Stimulated activated CD8-positive, alpha-beta memory T cell treated with anti-CD3 and anti-CD28 coated beads, Interleukin-12 subunit alpha, Interleukin-12 subunit beta, amount 100 ng/mL, for 4 hours (primary cell): Measurements from ENCODE around the gene RNASE8.

ENCODE experiments used
- DNase-seq: peaks from one replicate; pipeline ENCODE4 v3.0.0-alpha.2; 2020; ENCODE audit warnings: low read depth

RNASE8 gene

GRCh38 chr14:21053184-21054122, 4.2 kb upstream of the RNASE8 start:
- DNase-seq, result no peak

DNA sequence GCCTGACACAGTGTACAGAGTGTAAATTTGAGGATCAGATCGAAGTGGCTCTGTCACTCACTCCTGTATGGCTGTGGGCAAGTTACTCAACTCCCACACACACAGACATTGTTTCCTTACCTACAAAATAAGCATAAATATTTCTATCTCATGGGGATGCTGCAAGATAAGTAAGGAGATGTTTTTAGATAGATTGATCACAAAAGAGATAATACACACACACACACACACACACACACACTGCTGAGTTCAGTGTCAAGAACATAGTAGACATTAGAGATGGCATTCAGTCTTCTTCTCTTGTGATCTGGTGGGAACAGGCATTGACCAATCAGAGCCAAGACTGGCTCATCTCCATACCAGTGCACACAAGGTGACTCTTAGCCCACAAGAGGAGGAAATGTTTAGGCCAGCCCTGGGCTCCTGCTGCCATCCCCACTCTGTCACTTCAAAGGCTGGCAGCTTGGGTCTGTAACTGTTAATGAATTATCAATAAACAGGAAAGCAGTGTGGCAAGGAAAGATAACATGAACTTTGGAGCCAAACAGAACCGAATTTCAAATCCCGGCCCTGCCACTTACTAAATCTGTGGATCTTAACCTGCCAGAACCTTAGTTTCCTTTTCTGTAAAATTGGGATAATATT, 3.4 kb upstream of the RNASE8 start:
- DNase-seq, result no peak

- DNase-seq, result no peak
Measured at GRCh38 chr14:21054768-21055145, 2.9 kb upstream of the RNASE8 start.

DNA sequence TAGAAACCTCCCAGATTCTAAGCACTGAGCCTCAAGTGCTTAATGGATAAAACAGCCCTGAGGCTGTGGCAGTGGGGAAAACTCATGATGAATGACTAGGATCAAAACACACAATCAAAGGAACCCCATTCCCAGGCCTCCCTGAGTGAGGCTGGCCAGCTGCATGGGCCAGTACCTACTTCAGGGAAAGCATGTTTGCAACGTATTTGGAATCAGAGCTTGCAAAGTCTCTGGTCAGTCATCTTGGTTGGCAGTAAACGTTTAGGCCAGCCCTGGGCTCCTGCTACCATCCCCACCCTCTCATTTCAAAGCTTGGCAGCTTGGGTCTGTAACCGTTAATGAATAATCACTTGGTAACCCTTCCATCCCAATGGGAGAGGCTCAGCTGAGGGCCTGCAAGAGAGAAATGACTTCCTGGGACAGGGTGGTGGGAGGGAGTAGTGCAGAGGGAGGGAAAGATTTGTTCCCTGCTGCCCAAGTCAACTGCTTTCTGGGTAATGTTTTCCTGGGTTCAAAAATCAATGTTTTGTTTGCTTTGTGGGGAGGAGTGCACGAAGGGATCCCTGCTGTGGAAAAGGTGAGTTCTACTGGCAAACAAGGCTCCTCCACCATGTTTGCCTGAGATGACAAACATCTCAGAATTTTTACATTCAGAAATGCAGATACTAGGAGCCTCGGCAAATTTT, 2.0 kb upstream of the RNASE8 start:
- no peak for DNase-seq

- no peak for DNase-seq
Measured at GRCh38 chr14:21056520-21057163, 980 bp upstream of the RNASE8 start.

DNA sequence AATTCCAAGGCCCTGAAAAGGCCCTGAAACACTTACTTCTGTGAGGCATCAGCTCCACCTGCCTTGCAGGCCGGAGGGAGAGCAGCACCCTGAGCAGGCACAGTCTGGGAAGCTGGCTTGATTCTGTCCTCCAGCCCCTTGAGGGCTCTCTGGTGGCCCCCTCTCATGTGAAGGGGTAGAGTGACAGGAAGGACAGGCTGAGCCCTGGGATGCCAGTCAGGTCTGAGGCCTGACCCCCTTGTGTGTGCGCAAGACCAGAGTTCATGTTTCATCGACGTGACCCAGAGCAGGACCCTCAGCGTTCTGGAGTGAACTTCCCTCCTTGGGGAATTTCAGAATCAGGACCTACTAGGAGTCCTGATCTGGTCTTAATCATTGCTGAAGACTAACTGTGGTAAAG, 1.3 kb downstream of the RNASE8 start:
- no peak for DNase-seq

DNA sequence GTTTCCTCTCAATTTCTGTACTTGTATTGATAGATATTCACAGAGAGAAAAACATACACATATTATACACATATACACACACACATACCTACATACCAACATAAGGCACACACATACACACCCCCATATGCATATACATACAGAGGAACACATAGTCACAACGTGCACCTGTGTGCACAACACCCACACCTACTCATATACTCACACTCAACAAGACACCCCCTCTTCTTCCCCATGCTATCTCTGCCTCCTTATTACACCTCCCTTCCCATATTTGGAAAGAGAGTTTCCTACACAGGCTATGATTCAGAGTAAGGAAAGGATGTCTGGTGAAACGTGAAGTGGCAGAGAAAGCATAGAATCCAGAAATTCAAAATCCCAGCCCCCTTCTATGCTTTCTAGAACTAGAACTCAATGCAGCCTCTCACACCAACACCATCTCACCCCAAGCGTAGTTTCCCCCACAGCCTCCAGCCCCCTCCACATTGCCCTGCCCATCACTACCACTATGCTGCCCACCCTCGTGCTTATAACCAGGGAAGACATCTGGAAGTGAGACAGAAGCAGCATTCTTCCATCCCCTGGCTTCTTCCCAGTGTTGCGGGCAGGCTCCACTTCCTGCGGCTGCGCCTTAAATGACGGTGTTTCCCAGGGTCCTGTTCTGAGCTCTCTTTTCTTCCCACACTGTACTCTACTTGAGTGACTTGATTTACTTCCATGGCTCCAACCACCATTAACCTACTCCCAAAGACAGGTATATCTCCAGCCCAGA, 2.4 kb downstream of the RNASE8 start:
- no peak for DNase-seq

DNA sequence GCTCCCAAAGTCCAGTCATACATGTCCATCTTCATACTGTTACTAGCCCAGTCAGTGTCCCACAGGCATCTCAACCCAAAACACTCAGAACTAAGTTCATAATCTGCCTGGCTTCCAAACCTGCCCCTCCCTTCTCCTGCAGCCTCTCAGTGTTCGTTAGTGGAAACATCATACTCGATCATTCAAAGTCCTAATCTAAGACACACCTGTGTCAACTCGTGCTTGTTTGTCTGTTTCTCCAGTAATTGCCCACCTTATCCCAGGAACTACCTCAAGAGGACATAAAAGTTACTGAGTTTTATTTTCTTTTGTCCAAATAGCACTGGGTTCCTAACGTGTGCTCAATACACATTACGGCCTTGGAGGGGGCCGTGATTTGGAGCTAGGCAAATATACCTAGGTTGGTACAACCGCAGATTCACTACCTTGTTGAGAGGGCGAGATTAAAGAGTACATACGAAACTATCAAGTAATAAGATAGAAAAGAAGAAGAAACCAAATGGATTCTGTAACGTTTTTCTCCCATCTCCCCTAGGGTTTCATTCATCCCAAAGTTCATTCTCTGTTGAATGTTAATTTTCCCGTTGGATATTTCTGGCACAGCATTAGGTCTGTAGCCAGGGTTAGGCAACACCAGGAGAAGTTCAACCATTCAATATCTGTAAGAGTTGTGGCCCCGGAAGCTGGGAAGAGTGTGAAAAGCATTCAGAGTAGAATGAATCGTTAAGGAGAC, 3.2 kb downstream of the RNASE8 start:
- no peak for DNase-seq

DNA sequence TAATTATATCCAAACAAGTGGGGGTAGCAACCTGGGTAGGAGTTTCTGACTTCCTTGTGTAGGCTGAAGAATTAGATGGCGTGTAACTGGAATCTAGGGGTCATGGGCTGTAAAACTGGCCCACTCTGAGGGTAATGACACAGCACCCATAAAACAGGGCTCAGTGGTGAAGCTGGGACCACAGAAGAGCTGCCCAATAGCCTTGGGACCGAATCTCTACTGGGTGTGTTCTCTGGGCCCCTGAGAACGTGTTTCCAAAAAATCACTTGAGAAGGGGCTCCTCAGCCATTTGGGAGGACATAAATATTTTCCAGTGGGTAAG, 3.7 kb downstream of the RNASE8 start:
- DNase-seq, result no peak

DNA sequence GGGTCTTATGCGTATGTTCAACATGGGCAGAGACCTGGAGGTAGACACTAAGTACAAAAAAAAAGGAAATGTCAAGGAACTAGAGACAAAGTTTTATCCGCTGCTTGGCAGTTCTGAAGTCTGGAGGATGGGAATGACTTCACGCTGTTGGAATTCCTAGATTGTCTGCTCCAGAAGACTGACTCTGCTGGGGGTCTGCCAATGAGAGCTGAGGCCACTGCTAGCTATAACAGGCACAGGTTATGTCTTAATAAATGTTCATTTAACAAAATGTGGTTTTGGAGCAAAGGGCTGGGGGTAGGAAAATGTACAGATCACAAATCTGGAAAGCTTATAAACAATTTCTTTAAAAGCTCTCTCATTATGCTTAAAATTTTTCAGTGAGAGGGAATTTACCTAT, 5.9 kb downstream of the RNASE8 start:
- no peak for DNase-seq

GRCh38 chr14:21066882-21067502, 9.4 kb downstream of the RNASE8 start:
- DNase-seq, result no peak

DNA sequence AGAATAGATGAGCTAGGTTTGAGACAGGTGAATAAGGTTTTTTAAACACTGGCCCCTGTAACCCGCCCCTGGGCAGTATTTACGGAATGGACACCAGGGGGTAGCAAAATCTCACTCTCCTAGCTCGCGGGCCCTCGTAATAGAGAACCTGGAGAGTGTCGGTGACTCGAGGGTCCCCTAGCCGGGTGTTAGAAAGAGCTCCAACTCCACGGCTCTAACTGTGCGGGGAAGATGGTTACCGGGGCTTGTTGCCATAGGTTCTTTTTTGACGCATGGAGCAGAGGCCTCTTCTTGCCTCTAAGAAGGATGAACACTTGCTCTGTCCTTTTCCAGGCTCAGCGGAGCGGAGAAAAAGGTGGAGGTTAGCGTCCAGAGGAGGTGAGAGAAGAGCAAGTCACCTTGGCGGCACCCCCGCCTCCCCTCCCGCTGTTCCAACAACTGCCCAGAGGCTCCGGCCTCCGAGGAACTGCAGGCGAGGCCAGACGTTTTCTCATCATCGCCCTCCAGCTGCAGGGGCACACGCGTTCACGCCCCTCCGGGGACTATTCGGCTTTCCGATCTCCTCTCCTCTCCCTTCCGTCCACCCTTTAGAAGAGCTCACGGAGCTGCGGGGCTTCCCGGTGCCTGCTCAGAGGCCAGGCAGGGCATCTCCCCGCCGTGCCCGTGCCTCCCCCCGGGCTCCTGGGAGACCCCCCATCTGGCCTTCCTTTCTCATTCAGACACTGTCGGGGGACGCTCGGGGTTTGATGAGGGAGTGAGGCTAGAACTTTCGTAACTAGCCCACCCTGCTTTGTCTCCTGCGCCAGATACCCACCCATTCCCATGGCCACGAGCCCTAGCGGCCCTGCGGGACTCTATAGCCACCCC, 11.1 kb downstream of the RNASE8 start:
- no peak for DNase-seq

GRCh38 chr14:21069388-21070082, 11.9 kb downstream of the RNASE8 start:
- DNase-seq, result no peak

GRCh38 chr14:21070083-21070609, 12.5 kb downstream of the RNASE8 start, which contains the start of gene ARHGEF40:
Gene ARHGEF40 (plus strand): TSS chr14:21070304. CDS start chr14:21070397, 93 bp downstream.
- no peak for DNase-seq

DNA sequence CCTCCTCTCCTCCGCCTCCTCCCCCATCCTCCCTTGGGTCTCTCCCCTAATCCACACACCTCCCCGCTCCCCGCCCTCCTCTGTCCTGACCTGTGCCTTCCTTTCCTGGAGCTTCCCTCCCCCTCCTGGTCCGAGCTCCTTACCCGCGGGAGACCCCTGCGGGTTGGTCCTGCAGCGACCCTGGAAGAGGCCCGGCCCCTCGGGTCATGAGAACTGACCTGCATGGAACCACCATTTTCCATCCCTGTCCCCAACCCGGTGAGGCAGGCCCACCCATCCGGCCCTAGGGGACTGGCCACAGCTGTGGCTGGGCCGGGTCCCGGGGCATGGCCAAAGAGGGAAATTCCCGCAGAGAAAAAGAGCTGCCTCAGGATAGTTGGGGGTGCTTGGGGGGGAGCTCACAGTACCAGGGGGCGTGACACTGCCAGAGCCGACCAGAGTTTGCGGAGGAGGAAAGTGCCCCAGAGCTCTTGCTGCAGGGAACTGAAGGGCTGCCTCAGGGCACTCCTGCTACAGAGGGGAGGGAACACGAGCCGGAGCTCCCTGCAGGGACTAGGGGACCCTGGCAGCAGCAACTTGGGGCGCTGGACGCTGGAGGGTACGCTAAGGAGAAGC, 13.1 kb downstream of the RNASE8 start:
- no peak for DNase-seq

GRCh38 chr14:21071225-21072030, 13.8 kb downstream of the RNASE8 start:
- no peak for DNase-seq

DNA sequence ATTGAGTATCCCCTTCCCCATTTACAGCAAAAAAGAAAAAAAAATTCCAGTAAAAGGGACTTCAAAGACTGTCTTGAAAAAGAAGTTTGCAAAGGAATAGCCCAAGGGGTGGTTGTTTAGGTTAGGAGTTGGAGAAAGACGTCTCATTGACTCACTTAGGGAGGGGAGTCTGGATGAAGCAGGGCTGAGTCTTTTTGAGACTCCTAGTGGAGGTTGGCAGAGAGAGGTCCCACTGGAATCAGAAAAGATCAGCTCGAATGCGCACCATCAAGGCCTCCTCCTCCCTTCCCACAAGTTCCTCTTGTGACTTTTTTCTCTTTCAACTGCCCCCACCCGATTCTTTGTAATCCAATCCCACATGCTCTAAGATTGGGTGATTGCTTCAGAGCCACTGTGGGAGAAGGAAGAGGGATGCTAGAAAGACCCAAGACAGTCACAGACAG, 14.4 kb downstream of the RNASE8 start:
- no peak for DNase-seq
